HK-2 (cell line): ENCODE data around the gene CBR1.
A peak's percentile ranks its signal among the peaks of the same experiment; 100 is the strongest.
"Not testable (repeated sequence)": the region's sequence is repeated elsewhere in the genome, so short reads cannot be mapped to it uniquely, and the experiment has no call there.

ENCODE experiments used
- DNase-seq: peaks from one replicate; pipeline ENCODE4 v3.0.0-alpha.2; 2018; ENCODE audit not compliant: unreplicated experiment

The CBR1 gene

GRCh38 chr21:36079671-36080070 lies 9.8 kb downstream of the CBR1 start:
- no peak for DNase-seq

- DNase-seq: no peak
Measured at GRCh38 chr21:36080386-36080785, 10.6 kb downstream of the CBR1 start.

GRCh38 chr21:36082237-36082664 lies 12.4 kb downstream of the CBR1 start:
- no peak for DNase-seq

- no peak for DNase-seq
Measured at GRCh38 chr21:36087362-36088138, 17.7 kb downstream of the CBR1 start.

GRCh38 chr21:36089946-36090345 lies 20.1 kb downstream of the CBR1 start:
- no peak for DNase-seq

GRCh38 chr21:36092681-36093080 lies 22.9 kb downstream of the CBR1 start:
- DNase-seq: no peak

GRCh38 chr21:36093512-36093911 lies 23.7 kb downstream of the CBR1 start:
- DNase-seq: no peak

GRCh38 chr21:36096398-36097290 lies 26.8 kb downstream of the CBR1 start:
- no peak for DNase-seq

- peak; percentile 25 for DNase-seq
Measured at GRCh38 chr21:36097427-36098181, 27.8 kb downstream of the CBR1 start.

GRCh38 chr21:36098182-36098532 lies 28.3 kb downstream of the CBR1 start:
- no peak for DNase-seq

- no peak for DNase-seq
Measured at GRCh38 chr21:36099000-36099399, 29.2 kb downstream of the CBR1 start.

GRCh38 chr21:36099695-36100211 lies 29.9 kb downstream of the CBR1 start:
- not testable (repeated sequence) for DNase-seq

- DNase-seq: no peak
Measured at GRCh38 chr21:36100971-36101641, 31.3 kb downstream of the CBR1 start.

GRCh38 chr21:36103434-36103833 lies 33.6 kb downstream of the CBR1 start:
- DNase-seq: no peak

GRCh38 chr21:36104317-36105300 lies 34.8 kb downstream of the CBR1 start:
- DNase-seq: peak; percentile 73

- no peak for DNase-seq
Measured at GRCh38 chr21:36105327-36105842, 35.6 kb downstream of the CBR1 start.

GRCh38 chr21:36109868-36110267 lies 40.0 kb downstream of the CBR1 start:
- no peak for DNase-seq

- no peak for DNase-seq
Measured at GRCh38 chr21:36111238-36111637, 41.4 kb downstream of the CBR1 start.

- DNase-seq: no peak
Measured at GRCh38 chr21:36113647-36114428, 44.0 kb downstream of the CBR1 start.
